Loucy (cell line): ENCODE data around the gene HIVEP2.

ENCODE experiments used
- CTCF ChIP-seq: fragments of 200-600 bp; sonication (generic); conservative IDR thresholded peaks from 2 replicates; pipeline ENCODE4 v1.5.1; 2014; ENCODE audit warnings: mild to moderate bottlenecking, antibody characterized with exemption, low read length
- EZH2phosphoT487 ChIP-seq: fragments of 200-600 bp; IDR thresholded peaks from 2 replicates; pipeline ENCODE4 v1.6.1; 2018; ENCODE audit warnings: antibody characterized with exemption, mild to moderate bottlenecking, moderate library complexity, borderline replicate concordance

- TF ChIP-seq CTCF = peak; percentile 36
- TF ChIP-seq EZH2phosphoT487 = no peak
Measured at GRCh38 chr6:142913511-142914047, 31.4 kb downstream of the HIVEP2 start.
